SK-N-SH (cell line): ENCODE results near the gene ASPDH. TPM values are rescaled to one million over a fixed set of nuclear protein-coding genes. Genes with fewer than 3 reads are reported as not detected.

ENCODE experiments used
- CTCF ChIA-PET: fragments of 300-600, 350-600 bp; formaldehyde crosslinking; extraction: SDS; loops from one replicate; lab custom pipeline; 2021; lab: Yijun Ruan, JAX
- POLR2A ChIA-PET: fragments of 350-600 bp; sonication (Branson Sonifier 250); formaldehyde crosslinking; extraction: SDS; loops from one replicate; lab custom pipeline; 2020; ENCODE audit warnings: antibody characterized with exemption, inconsistent platforms; lab: Yijun Ruan, JAX
- DNase-seq: peaks from one replicate; pipeline ENCODE4 v3.0.0; 2012
- H2AFZ ChIP-seq: fragments of 200-600 bp; sonication (generic); 2 replicates; pipeline ENCODE4 v1.8.1; 2016; ENCODE audit warnings: antibody characterized with exemption, mild to moderate bottlenecking, low read depth
- H3F3A ChIP-seq: fragments of 200-600 bp; sonication (generic); replicated peaks from 2 replicates; pipeline ENCODE3; 2016; ENCODE audit warnings: antibody characterized with exemption, mild to moderate bottlenecking; ENCODE audit not compliant: insufficient read depth
- H3K27ac ChIP-seq, 2 experiments: fragments of 200-500 bp in 1 of 2; fragments of 200-600 bp in 1 of 2; sonication (Bioruptor generic) in 1 of 2; sonication (generic), shearing (Covaris generic) in 1 of 2; 2 replicates each; pipeline versions ENCODE4 v1.5.1 to v1.6.1; 2014 to 2016; ENCODE audit warnings: low read depth in 2 of 2, inconsistent platforms in 1 of 2, low read length in 1 of 2, mild to moderate bottlenecking in 1 of 2, mixed read lengths in 1 of 2
- H3K27me3 ChIP-seq: fragments of 200-600 bp; sonication (generic), shearing (Covaris generic); 2 replicates; pipeline ENCODE4 v1.6.1; 2016; ENCODE audit warnings: mixed run types; ENCODE audit not compliant: insufficient read depth
- H3K36me3 ChIP-seq, 2 experiments: fragments of 200-500 bp in 1 of 2; fragments of 200-600 bp in 1 of 2; sonication (Bioruptor generic) in 1 of 2; sonication (generic) in 1 of 2; replicated peaks in 1 of 2; 2 replicates each; pipeline versions ENCODE3 to v1.5.1; 2014 to 2016; ENCODE audit warnings: low read length in 1 of 2, mild to moderate bottlenecking in 1 of 2; ENCODE audit not compliant: insufficient read depth in 2 of 2, control insufficient read depth in 1 of 2
- H3K4me1 ChIP-seq, 2 experiments: fragments of 200-500 bp in 1 of 2; fragments of 200-600 bp in 1 of 2; sonication (Bioruptor generic) in 1 of 2; sonication (generic), shearing (Covaris generic) in 1 of 2; 2 replicates each; pipeline versions ENCODE4 v1.5.1 to v1.6.1; 2014 to 2016; ENCODE audit warnings: low read depth in 1 of 2, low read length in 1 of 2, mixed run types in 1 of 2; ENCODE audit not compliant: insufficient read depth in 2 of 2, control insufficient read depth in 1 of 2
- H3K4me2 ChIP-seq: fragments of 200-600 bp; sonication (generic), shearing (Covaris generic); 2 replicates; pipeline ENCODE4 v1.6.1; 2017; ENCODE audit warnings: mixed run types
- H3K4me3 ChIP-seq, 2 experiments: fragments of 200-500 bp in 1 of 2; fragments of 200-600 bp in 1 of 2; sonication (Bioruptor generic) in 1 of 2; sonication (generic), shearing (Covaris generic) in 1 of 2; 2 replicates each; pipeline versions ENCODE4 v1.5.1 to v1.8.1; 2014 to 2016; ENCODE audit warnings: low read depth in 2 of 2, inconsistent platforms in 1 of 2, low read length in 1 of 2, mild to moderate bottlenecking in 1 of 2, mixed read lengths in 1 of 2, moderate library complexity in 1 of 2
- H3K79me2 ChIP-seq: fragments of 200-600 bp; sonication (generic); 2 replicates; pipeline ENCODE4 v1.8.1; 2017; ENCODE audit warnings: mild to moderate bottlenecking; ENCODE audit not compliant: insufficient read depth
- H3K9ac ChIP-seq: fragments of 200-600 bp; sonication (generic); 2 replicates; pipeline ENCODE4 v1.6.1; 2017; ENCODE audit warnings: mixed run types
- H3K9me2 ChIP-seq: fragments of 200-600 bp; sonication (generic); 2 replicates; pipeline ENCODE4 v1.6.1; 2017; ENCODE audit warnings: mixed run types
- H3K9me3 ChIP-seq: fragments of 200-600 bp; sonication (generic); 2 replicates; pipeline ENCODE4 v1.6.1; 2017; ENCODE audit warnings: mixed run types, mild to moderate bottlenecking, moderate library complexity
- H4K20me1 ChIP-seq: fragments of 200-600 bp; sonication (generic); 2 replicates; pipeline ENCODE4 v1.6.1; 2017; ENCODE audit warnings: mild to moderate bottlenecking, mixed run types; ENCODE audit not compliant: insufficient read depth
- GABPA ChIP-seq: IDR thresholded peaks from 2 replicates; pipeline ENCODE4 v1.4.0; 2012; ENCODE audit warnings: low read depth, mild to moderate bottlenecking
- JUND ChIP-seq: IDR thresholded peaks from 2 replicates; pipeline ENCODE4 v1.4.0; 2012
- NFIC ChIP-seq: IDR thresholded peaks from 2 replicates; pipeline ENCODE4 v1.4.0; 2012; ENCODE audit warnings: borderline replicate concordance
- NRF1 ChIP-seq: IDR thresholded peaks from 2 replicates; pipeline ENCODE4 v1.6.1; 2012; ENCODE audit warnings: low read depth, mild to moderate bottlenecking, low read length
- RCOR1 ChIP-seq: fragments of 150-350 bp; IDR thresholded peaks from 2 replicates; pipeline ENCODE4 v1.6.1; 2017; ENCODE audit warnings: antibody characterized with exemption, low read length
- RFX5 ChIP-seq: IDR thresholded peaks from 2 replicates; pipeline ENCODE4 v1.6.1; 2012; ENCODE audit warnings: mild to moderate bottlenecking, improper control_type of control experiment, low read length
- RXRA ChIP-seq: IDR thresholded peaks from 2 replicates; pipeline ENCODE4 v1.4.0; 2012; ENCODE audit warnings: low read depth, mild to moderate bottlenecking, borderline replicate concordance
- TCF12 ChIP-seq: IDR thresholded peaks from 2 replicates; pipeline ENCODE4 v1.4.0; 2012
- YY1 ChIP-seq: IDR thresholded peaks from 2 replicates; pipeline ENCODE4 v1.4.0; 2012; ENCODE audit warnings: low read depth, mild to moderate bottlenecking
- WGBS: methylation state at CpG from one replicate; pipeline ENCODE4 v1.1.6; 2017; ENCODE audit warnings: low lambda C conversion rate; 5-methylcytosine and 5-hydroxymethylcytosine counted together
- polyA plus RNA-seq, 3 experiments: library from polyadenylated mRNA; depleted of rRNA; stranded (reverse); fragments of >200 nt; gene quantifications; 2 replicates each; pipeline ENCODE4 v1.2.3, GENCODE V29; 2012
- TF ChIP-seq, protein P1 (sequence below): IDR thresholded peaks from 2 replicates; pipeline ENCODE4 v1.6.1; 2012; ENCODE audit warnings: mild to moderate bottlenecking, low read depth, low read length, moderate library complexity
- TF ChIP-seq, protein P2 (sequence below): IDR thresholded peaks from 2 replicates; pipeline ENCODE4 v1.4.0; 2012; ENCODE audit warnings: low read depth, borderline replicate concordance
- TF ChIP-seq, protein P3 (sequence below): fragments of 150-350 bp; IDR thresholded peaks from 2 replicates; pipeline ENCODE4 v1.6.1; 2016; ENCODE audit warnings: mild to moderate bottlenecking, low read depth, low read length
- TF ChIP-seq, protein P4 (sequence below): IDR thresholded peaks from 2 replicates; pipeline ENCODE4 v1.4.0; 2012; ENCODE audit warnings: low read depth, borderline replicate concordance
- TF ChIP-seq, protein P5 (sequence below): fragments of 200-600 bp; sonication (generic); IDR thresholded peaks from 2 replicates; pipeline ENCODE4 v1.6.1; 2017; ENCODE audit warnings: antibody characterized with exemption, mild to moderate bottlenecking, moderate library complexity
- TF ChIP-seq, protein P6 (sequence below): IDR thresholded peaks from 2 replicates; pipeline ENCODE4; 2012
- TF ChIP-seq, protein P7 (sequence below): IDR thresholded peaks from 2 replicates; pipeline ENCODE4 v1.4.0; 2012; ENCODE audit warnings: low read depth

ASPDH gene
- polyA plus RNA-seq, 1 of the 3 experiments (the other 2 are of a cell fraction), result 0.07 TPM

DNA sequence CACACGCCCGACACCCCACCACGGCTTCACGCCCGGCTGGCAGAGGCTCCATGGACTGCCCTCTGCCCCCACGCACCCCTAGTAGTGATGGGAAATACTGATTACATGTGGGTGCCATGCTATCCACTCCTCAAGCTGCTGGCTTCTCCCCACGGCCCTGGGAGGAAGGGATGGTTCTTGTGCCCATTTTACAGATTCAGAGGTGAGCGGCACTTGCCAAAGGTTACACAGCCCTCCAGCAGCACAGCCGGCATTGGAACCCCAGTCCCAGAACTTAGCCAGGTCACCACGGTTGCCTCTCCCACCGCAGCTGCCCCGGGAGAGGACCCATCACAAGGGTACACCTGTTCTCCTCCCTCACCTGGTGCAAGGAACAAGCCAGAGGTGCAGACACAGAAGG is 41.3 kb upstream of the ASPDH start (continued):
- TF ChIP-seq, protein P1, sequence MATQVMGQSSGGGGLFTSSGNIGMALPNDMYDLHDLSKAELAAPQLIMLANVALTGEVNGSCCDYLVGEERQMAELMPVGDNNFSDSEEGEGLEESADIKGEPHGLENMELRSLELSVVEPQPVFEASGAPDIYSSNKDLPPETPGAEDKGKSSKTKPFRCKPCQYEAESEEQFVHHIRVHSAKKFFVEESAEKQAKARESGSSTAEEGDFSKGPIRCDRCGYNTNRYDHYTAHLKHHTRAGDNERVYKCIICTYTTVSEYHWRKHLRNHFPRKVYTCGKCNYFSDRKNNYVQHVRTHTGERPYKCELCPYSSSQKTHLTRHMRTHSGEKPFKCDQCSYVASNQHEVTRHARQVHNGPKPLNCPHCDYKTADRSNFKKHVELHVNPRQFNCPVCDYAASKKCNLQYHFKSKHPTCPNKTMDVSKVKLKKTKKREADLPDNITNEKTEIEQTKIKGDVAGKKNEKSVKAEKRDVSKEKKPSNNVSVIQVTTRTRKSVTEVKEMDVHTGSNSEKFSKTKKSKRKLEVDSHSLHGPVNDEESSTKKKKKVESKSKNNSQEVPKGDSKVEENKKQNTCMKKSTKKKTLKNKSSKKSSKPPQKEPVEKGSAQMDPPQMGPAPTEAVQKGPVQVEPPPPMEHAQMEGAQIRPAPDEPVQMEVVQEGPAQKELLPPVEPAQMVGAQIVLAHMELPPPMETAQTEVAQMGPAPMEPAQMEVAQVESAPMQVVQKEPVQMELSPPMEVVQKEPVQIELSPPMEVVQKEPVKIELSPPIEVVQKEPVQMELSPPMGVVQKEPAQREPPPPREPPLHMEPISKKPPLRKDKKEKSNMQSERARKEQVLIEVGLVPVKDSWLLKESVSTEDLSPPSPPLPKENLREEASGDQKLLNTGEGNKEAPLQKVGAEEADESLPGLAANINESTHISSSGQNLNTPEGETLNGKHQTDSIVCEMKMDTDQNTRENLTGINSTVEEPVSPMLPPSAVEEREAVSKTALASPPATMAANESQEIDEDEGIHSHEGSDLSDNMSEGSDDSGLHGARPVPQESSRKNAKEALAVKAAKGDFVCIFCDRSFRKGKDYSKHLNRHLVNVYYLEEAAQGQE, result no peak
- TF ChIP-seq, protein P2, sequence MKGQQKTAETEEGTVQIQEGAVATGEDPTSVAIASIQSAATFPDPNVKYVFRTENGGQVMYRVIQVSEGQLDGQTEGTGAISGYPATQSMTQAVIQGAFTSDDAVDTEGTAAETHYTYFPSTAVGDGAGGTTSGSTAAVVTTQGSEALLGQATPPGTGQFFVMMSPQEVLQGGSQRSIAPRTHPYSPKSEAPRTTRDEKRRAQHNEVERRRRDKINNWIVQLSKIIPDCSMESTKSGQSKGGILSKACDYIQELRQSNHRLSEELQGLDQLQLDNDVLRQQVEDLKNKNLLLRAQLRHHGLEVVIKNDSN, result no peak
- no peak for TF ChIP-seq TCF12

DNA sequence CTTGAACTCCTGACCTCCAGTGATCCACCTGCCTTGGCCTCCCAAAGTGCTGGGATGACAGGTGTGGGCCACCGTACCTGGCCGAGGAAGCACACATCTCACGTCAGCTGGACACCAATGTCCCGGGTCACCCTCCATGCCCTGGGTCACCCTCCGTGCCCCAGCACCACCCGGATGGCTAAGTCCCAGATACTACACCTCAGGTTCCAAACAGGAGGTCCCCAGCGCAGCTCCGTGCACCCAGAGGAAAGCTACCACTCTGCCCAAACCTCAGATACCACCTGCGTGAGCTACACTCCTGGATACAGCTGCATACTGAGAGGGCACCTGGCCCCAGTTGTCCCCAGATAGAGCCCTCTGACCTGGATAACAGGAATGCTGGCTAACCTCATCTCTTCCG is 40.5 kb upstream of the ASPDH start:
- Histone ChIP-seq H3K27me3 (no peaks in the 10 kb centered on the region), H4K20me1 (peaks cover 11% of the 10 kb centered on the region; the same call in 1 of the 2 replicates), H3K9me3 (no peaks in the 10 kb centered on the region), H3K36me3 (no peaks in the 10 kb centered on the region), H3K4me3 (no peak overlapping the region), H3K9ac (no peak overlapping the region), H2AFZ (no peak overlapping the region), H3F3A (no peaks in the 10 kb centered on the region), H3K79me2 (no peaks in the 10 kb centered on the region), H3K9me2 (no peaks in the 10 kb centered on the region), H3K4me1 (peaks cover 0 to 20% of the 10 kb centered on the region in 2 experiments; a peak in 1 of 4 replicates), H3K27ac (no peak overlapping the region), H3K4me2 (no peak overlapping the region)
- ChIA-PET CTCF (interaction anchor here (0.6 to 10.3 kb wide), 5 partner anchors 15 to 987 kb away, joined by 3 to 170 read pairs (median 4); partner anchors contain the start of genes ASPDH and JOSD2), POLR2A (no interaction called here)
- DNase-seq, result no peak
- 94% methylated on average over 4 of the region's 10 CpGs for WGBS
- TF ChIP-seq, protein P3, sequence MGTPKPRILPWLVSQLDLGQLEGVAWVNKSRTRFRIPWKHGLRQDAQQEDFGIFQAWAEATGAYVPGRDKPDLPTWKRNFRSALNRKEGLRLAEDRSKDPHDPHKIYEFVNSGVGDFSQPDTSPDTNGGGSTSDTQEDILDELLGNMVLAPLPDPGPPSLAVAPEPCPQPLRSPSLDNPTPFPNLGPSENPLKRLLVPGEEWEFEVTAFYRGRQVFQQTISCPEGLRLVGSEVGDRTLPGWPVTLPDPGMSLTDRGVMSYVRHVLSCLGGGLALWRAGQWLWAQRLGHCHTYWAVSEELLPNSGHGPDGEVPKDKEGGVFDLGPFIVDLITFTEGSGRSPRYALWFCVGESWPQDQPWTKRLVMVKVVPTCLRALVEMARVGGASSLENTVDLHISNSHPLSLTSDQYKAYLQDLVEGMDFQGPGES, result no peak
- TF ChIP-seq RCOR1, result no peak
- TF ChIP-seq NRF1, result no peak
- TF ChIP-seq RFX5, result no peak
- TF ChIP-seq GABPA, result no peak
- TF ChIP-seq, protein P4, sequence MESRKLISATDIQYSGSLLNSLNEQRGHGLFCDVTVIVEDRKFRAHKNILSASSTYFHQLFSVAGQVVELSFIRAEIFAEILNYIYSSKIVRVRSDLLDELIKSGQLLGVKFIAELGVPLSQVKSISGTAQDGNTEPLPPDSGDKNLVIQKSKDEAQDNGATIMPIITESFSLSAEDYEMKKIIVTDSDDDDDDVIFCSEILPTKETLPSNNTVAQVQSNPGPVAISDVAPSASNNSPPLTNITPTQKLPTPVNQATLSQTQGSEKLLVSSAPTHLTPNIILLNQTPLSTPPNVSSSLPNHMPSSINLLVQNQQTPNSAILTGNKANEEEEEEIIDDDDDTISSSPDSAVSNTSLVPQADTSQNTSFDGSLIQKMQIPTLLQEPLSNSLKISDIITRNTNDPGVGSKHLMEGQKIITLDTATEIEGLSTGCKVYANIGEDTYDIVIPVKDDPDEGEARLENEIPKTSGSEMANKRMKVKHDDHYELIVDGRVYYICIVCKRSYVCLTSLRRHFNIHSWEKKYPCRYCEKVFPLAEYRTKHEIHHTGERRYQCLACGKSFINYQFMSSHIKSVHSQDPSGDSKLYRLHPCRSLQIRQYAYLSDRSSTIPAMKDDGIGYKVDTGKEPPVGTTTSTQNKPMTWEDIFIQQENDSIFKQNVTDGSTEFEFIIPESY, result no peak
- TF ChIP-seq NFIC, result no peak
- TF ChIP-seq, protein P5, sequence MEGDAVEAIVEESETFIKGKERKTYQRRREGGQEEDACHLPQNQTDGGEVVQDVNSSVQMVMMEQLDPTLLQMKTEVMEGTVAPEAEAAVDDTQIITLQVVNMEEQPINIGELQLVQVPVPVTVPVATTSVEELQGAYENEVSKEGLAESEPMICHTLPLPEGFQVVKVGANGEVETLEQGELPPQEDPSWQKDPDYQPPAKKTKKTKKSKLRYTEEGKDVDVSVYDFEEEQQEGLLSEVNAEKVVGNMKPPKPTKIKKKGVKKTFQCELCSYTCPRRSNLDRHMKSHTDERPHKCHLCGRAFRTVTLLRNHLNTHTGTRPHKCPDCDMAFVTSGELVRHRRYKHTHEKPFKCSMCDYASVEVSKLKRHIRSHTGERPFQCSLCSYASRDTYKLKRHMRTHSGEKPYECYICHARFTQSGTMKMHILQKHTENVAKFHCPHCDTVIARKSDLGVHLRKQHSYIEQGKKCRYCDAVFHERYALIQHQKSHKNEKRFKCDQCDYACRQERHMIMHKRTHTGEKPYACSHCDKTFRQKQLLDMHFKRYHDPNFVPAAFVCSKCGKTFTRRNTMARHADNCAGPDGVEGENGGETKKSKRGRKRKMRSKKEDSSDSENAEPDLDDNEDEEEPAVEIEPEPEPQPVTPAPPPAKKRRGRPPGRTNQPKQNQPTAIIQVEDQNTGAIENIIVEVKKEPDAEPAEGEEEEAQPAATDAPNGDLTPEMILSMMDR, result no peak
- no peak for TF ChIP-seq YY1
- no peak for TF ChIP-seq RXRA
- TF ChIP-seq TCF12, result no peak
- TF ChIP-seq, protein P6, sequence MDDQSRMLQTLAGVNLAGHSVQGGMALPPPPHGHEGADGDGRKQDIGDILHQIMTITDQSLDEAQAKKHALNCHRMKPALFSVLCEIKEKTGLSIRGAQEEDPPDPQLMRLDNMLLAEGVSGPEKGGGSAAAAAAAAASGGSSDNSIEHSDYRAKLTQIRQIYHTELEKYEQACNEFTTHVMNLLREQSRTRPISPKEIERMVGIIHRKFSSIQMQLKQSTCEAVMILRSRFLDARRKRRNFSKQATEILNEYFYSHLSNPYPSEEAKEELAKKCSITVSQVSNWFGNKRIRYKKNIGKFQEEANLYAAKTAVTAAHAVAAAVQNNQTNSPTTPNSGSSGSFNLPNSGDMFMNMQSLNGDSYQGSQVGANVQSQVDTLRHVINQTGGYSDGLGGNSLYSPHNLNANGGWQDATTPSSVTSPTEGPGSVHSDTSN, result no peak
- TF ChIP-seq JUND, result no peak
- TF ChIP-seq, protein P7, sequence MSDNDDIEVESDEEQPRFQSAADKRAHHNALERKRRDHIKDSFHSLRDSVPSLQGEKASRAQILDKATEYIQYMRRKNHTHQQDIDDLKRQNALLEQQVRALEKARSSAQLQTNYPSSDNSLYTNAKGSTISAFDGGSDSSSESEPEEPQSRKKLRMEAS, result no peak
